Panc1 (cell line): ENCODE data around the gene KCNC1.

Experiments
- CTCF ChIP-seq: fragments of 450-650 bp; IDR thresholded peaks from 2 replicates; pipeline ENCODE4 v1.5.1; 2017; ENCODE audit warnings: mild to moderate bottlenecking
- REST ChIP-seq, 2 experiments: IDR thresholded peaks; 2 replicates each; pipeline ENCODE4 v1.6.1; 2011 to 2012; ENCODE audit warnings: low read depth in 2 of 2, control low read depth in 1 of 2, low read length in 1 of 2, mild to moderate bottlenecking in 1 of 2, moderate library complexity in 1 of 2; ENCODE audit not compliant: insufficient read depth in 1 of 2

DNA sequence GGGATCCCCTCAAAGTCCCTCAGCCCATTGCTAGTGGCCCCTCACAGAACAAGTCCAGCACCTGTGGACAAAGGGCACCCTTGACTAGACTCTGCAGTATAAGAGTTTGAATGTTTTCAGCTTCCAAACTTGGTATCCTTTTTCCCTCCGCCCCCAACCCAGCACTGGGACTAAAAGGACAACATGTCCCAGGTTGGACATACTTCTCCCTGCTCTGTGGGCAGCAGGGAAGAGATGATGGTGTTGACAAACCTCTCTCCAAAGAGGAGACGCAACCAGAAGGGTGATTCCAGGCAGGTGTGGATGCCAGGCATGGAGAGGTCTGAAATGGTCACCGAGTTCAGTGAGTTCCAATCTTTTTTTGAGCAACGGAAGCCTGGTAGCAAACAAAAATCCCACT lies 19.7 kb upstream of the KCNC1 start:
- TF ChIP-seq CTCF (no peak), REST (IDR thresholded peaks at IDR 0.05; ENCODE audit: insufficient read depth in 1 of 2, low read depth in 2 of 2, low read length in 1 of 2) (no peak)
